Stimulated activated CD4-positive, alpha-beta T cell treated with anti-CD3 and anti-CD28 coated beads, TNF-alpha, amount 100 ng/mL, for 24 hours (primary cell): ENCODE measurements around the gene SEMA6A.

ENCODE experiments used
- DNase-seq, 3 experiments: peaks; one replicate each; pipeline ENCODE4 v3.0.0-alpha.2; 2020; ENCODE audit warnings: low read depth in 3 of 3

The SEMA6A gene

GRCh38 chr5:116437922-116438578 lies 136.6 kb downstream of the SEMA6A start:
- no peak for DNase-seq

- DNase-seq: no peak
Measured at GRCh38 chr5:116437351-116437705, 137.3 kb downstream of the SEMA6A start.

- no peak for DNase-seq
Measured at GRCh38 chr5:116436674-116437350, 137.8 kb downstream of the SEMA6A start.

GRCh38 chr5:116428966-116429365 lies 145.7 kb downstream of the SEMA6A start:
- no peak for DNase-seq

- DNase-seq: no peak
Measured at GRCh38 chr5:116428413-116428812, 146.2 kb downstream of the SEMA6A start.

GRCh38 chr5:116424951-116425350 lies 149.7 kb downstream of the SEMA6A start:
- DNase-seq: no peak

GRCh38 chr5:116424258-116424615 lies 150.4 kb downstream of the SEMA6A start:
- no peak for DNase-seq

GRCh38 chr5:116423587-116424257 lies 150.9 kb downstream of the SEMA6A start:
- no peak for DNase-seq

- no peak for DNase-seq
Measured at GRCh38 chr5:116423141-116423540, 151.5 kb downstream of the SEMA6A start.

GRCh38 chr5:116421080-116421629 lies 153.5 kb downstream of the SEMA6A start:
- DNase-seq: no peak

GRCh38 chr5:116420540-116420939 lies 154.1 kb downstream of the SEMA6A start:
- no peak for DNase-seq

- DNase-seq: no peak
Measured at GRCh38 chr5:116419258-116419657, 155.4 kb downstream of the SEMA6A start.

- DNase-seq: no peak
Measured at GRCh38 chr5:116418774-116419173, 155.8 kb downstream of the SEMA6A start.

GRCh38 chr5:116418016-116418415 lies 156.6 kb downstream of the SEMA6A start:
- DNase-seq: no peak

- DNase-seq: no peak
Measured at GRCh38 chr5:116415989-116416388, 158.6 kb downstream of the SEMA6A start.

- DNase-seq: no peak
Measured at GRCh38 chr5:116415182-116415581, 159.4 kb downstream of the SEMA6A start.

GRCh38 chr5:116411101-116411571 lies 163.5 kb downstream of the SEMA6A start:
- DNase-seq: no peak

- DNase-seq: no peak
Measured at GRCh38 chr5:116410336-116410890, 164.2 kb downstream of the SEMA6A start.

- no peak for DNase-seq
Measured at GRCh38 chr5:116409591-116410296, 164.9 kb downstream of the SEMA6A start.

GRCh38 chr5:116406306-116407041 lies 168.1 kb downstream of the SEMA6A start:
- no peak for DNase-seq

- no peak for DNase-seq
Measured at GRCh38 chr5:116404792-116405191, 169.8 kb downstream of the SEMA6A start.
